ENCODE data around the gene MLX.
"Not testable (repeated sequence)": the region's sequence is repeated elsewhere in the genome, so short reads cannot be mapped to it uniquely, and the experiment has no call there.

Gene MLX

DNA sequence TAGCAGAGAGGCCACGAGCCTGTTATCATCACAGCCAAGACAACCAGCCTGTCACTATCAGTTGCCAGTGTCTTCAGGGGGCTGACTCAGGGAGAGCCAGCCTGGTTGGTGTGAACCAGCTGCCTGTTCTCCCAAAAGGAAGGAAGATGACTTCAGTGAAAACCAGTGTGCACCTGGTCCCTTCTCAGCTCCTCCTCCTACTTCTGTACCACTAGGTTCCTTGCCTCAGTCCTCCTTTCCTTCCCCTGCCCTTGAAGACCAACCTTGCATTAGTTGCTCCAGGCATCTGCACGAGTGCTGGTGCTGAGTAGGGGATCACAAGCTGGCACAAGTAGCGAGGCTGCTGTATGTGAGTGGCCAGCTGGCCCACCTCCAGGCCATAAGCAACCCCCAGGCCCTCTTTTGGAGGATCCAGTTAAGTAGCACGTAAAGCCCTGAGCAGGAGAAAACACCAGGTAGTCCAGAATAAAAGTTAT, 51.1 kb downstream of the MLX start:
- TF ChIP-seq, protein P1, sequence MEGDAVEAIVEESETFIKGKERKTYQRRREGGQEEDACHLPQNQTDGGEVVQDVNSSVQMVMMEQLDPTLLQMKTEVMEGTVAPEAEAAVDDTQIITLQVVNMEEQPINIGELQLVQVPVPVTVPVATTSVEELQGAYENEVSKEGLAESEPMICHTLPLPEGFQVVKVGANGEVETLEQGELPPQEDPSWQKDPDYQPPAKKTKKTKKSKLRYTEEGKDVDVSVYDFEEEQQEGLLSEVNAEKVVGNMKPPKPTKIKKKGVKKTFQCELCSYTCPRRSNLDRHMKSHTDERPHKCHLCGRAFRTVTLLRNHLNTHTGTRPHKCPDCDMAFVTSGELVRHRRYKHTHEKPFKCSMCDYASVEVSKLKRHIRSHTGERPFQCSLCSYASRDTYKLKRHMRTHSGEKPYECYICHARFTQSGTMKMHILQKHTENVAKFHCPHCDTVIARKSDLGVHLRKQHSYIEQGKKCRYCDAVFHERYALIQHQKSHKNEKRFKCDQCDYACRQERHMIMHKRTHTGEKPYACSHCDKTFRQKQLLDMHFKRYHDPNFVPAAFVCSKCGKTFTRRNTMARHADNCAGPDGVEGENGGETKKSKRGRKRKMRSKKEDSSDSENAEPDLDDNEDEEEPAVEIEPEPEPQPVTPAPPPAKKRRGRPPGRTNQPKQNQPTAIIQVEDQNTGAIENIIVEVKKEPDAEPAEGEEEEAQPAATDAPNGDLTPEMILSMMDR (IDR thresholded peaks at IDR 0.05; ENCODE audit: low read depth, low read length): no peak
- Histone ChIP-seq H3K4me1 (peaks cover 11% of the 10 kb centered on the region), H3K27me3 (no peaks in the 10 kb centered on the region), H3K4me3 (ENCODE audit: low read depth, low read length) (no peak overlapping the region), H3K36me3 (peaks cover 23% of the 10 kb centered on the region), H3K9me3 (no peaks in the 10 kb centered on the region)
- DNase-seq: peak; percentile 56

DNA sequence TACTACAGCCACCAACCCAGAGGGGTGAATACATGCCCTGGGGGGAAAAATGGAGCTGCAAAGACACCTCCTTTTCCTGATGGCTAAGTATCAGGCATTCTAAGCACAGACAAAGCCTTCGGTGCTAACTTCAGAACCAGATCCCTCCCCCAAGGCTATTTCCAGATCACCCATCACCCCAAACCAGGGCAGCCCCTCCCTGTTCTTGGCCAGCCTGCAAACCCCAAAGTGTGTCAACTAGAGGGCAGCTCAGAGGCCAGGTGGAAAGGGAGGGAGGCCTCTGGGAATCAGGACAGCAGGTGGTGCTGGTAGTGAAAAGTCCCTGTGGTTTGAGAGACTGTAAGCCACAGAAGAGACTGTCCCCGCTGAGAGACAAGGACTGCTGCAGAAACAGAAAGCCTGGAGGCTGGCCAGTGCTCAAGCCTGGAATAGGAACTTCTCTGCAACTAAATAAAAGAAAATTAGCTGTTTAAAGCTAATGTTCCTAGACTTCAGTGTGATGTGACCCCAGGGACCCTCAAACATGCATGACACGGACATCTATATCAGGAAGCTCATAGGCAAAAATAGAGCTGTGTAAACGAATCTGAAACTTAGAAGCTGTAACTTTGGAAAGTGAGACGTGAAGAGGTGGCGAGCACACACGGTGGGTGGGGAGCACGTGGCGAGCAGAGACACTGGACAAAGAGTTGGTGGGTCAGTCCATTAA, 51.7 kb downstream of the MLX start:
- Histone ChIP-seq H3K4me1 (peaks cover 11% of the 10 kb centered on the region), H3K27me3 (no peaks in the 10 kb centered on the region), H3K4me3 (ENCODE audit: low read depth, low read length) (no peak overlapping the region), H3K9me3 (no peaks in the 10 kb centered on the region), H3K36me3 (peaks cover 17% of the 10 kb centered on the region)
- DNase-seq: peak; percentile 61
- TF ChIP-seq, protein P1 (IDR thresholded peaks at IDR 0.05; ENCODE audit: low read depth, low read length): peak; percentile 64

DNA sequence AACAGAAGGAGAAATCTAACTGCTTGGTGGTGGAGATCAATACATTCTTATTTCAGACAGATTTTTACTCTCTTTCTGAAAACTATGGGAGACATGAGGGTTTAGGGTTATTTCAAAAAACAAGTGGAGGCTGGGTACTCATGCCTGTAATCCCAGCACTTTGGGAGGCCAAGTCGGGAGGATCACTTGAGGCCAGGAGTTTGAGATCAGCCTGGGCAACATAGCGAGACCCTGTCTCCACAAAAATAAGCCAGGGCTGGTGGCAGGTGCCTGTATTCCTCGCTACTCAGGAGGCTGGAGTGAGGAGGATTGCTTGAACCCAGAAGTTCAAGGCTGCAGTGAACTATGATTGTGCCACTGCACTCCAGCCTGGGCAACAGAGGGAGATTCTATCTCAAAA, 55.1 kb downstream of the MLX start:
- H3K36me3 ChIP-seq; DNase-seq; H3K27me3 ChIP-seq; H3K4me3 ChIP-seq (ENCODE audit: low read depth, low read length); H3K9me3 ChIP-seq: not testable (repeated sequence)
- peaks cover 16% of the 10 kb centered on the region for H3K4me1 ChIP-seq
